ENCODE measurements around the gene ALLC.

DNA sequence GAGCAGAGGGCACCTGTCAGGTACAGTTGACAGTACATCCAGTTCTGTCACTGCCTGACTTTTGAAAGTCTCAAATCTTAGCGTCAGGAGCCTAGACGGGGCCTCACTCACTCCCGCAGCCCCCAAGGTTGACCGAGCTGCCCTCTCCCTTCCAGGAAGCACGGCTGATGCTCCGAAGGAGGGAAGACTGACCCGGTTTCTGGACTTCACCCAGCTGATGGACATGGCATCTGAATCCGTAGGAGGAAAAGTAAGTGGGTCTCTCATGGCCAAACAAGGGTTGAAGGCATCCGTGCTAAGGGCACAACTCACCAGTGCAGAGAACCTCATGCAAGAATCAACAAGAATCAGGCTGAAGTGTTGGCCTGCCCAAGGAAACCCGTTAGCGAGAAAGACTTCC, 12.9 kb downstream of the ALLC start:
- TF ChIP-seq CTCF (IDR thresholded peaks at IDR 0.05 in 8 of 11, conservative IDR thresholded peaks at IDR 0.05 in 3 of 11), result no peak
- no peak for TF ChIP-seq POLR2A (IDR thresholded peaks at IDR 0.05)
- no peak for TF ChIP-seq POLR2AphosphoS5 (IDR thresholded peaks at IDR 0.05)
